ENCODE data around the gene MALSU1.
"Not testable (repeated sequence)": the region's sequence is repeated elsewhere in the genome, so short reads cannot be mapped to it uniquely, and the experiment has no call there.

Gene MALSU1

GRCh38 chr7:23287612-23288011 lies 11.5 kb upstream of the MALSU1 start:
- DNase-seq = no peak

GRCh38 chr7:23290993-23291392 lies 8.1 kb upstream of the MALSU1 start:
- DNase-seq = no peak

GRCh38 chr7:23291957-23292560 lies 7.1 kb upstream of the MALSU1 start:
- DNase-seq = no peak

- no peak for DNase-seq
Measured at GRCh38 chr7:23292623-23293022, 6.5 kb upstream of the MALSU1 start.

GRCh38 chr7:23293500-23294073 lies 5.6 kb upstream of the MALSU1 start:
- DNase-seq = no peak

- DNase-seq = no peak
Measured at GRCh38 chr7:23294549-23295400, 4.4 kb upstream of the MALSU1 start.

- DNase-seq = no peak
Measured at GRCh38 chr7:23295401-23295697, 3.8 kb upstream of the MALSU1 start.

GRCh38 chr7:23298141-23298881 lies 828 bp upstream of the MALSU1 start:
- no peak for DNase-seq

- DNase-seq = no peak
Measured at GRCh38 chr7:23299770-23300300, 696 bp downstream of the MALSU1 start.

GRCh38 chr7:23306936-23307521 lies 7.9 kb downstream of the MALSU1 start:
- DNase-seq = no peak

GRCh38 chr7:23308754-23309153 lies 9.6 kb downstream of the MALSU1 start:
- DNase-seq = no peak

GRCh38 chr7:23312141-23312540 lies 13.0 kb downstream of the MALSU1 start:
- DNase-seq = not testable (repeated sequence)

GRCh38 chr7:23315366-23315765 lies 16.2 kb downstream of the MALSU1 start:
- no peak for DNase-seq

- DNase-seq = no peak
Measured at GRCh38 chr7:23331132-23331531, 32.0 kb downstream of the MALSU1 start.

- no peak for DNase-seq
Measured at GRCh38 chr7:23332193-23332592, 33.1 kb downstream of the MALSU1 start.

GRCh38 chr7:23332910-23333612 lies 33.9 kb downstream of the MALSU1 start:
- no peak for DNase-seq

- DNase-seq = no peak
Measured at GRCh38 chr7:23333671-23334246, 34.6 kb downstream of the MALSU1 start.

GRCh38 chr7:23334482-23335056 lies 35.4 kb downstream of the MALSU1 start:
- DNase-seq = peak; percentile 38

GRCh38 chr7:23335136-23335535 lies 36.0 kb downstream of the MALSU1 start:
- DNase-seq = no peak

- DNase-seq = no peak
Measured at GRCh38 chr7:23335621-23336020, 36.5 kb downstream of the MALSU1 start.

GRCh38 chr7:23336086-23336485 lies 36.9 kb downstream of the MALSU1 start:
- DNase-seq = no peak
